ENCODE data around the gene LGR6.

DNA sequence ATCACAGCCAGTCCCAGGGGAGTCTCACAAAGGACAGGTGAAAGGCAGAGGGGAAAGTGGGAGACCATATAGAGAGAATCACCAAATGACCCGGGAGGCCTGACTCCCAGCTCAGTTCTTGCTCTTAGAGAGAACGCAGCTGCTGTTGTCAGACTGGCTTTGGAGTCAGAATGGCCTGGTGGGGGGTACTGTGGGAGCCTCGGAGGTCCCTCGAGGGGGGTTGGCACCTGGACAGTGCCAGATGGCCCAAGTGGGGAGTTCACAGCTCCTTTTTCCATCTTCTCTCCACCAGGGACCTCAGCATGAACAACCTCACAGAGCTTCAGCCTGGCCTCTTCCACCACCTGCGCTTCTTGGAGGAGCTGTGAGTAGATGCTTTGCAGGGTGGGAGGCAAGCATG, 31.5 kb downstream of the LGR6 start:
- TF ChIP-seq, protein P1, sequence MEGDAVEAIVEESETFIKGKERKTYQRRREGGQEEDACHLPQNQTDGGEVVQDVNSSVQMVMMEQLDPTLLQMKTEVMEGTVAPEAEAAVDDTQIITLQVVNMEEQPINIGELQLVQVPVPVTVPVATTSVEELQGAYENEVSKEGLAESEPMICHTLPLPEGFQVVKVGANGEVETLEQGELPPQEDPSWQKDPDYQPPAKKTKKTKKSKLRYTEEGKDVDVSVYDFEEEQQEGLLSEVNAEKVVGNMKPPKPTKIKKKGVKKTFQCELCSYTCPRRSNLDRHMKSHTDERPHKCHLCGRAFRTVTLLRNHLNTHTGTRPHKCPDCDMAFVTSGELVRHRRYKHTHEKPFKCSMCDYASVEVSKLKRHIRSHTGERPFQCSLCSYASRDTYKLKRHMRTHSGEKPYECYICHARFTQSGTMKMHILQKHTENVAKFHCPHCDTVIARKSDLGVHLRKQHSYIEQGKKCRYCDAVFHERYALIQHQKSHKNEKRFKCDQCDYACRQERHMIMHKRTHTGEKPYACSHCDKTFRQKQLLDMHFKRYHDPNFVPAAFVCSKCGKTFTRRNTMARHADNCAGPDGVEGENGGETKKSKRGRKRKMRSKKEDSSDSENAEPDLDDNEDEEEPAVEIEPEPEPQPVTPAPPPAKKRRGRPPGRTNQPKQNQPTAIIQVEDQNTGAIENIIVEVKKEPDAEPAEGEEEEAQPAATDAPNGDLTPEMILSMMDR (IDR thresholded peaks at IDR 0.05) = no peak
- TF ChIP-seq POLR2A (IDR thresholded peaks at IDR 0.05) = no peak
